Hepatocyte (in vitro differentiated cells): ENCODE results near the gene HOXC6. TPM values are rescaled to one million over a fixed set of nuclear protein-coding genes. Genes with fewer than 3 reads are reported as not detected.
"Not testable (repeated sequence)": the region's sequence is repeated elsewhere in the genome, so short reads cannot be mapped to it uniquely, and the experiment has no call there.

Experiments used
- DNase-seq: peaks from one replicate; pipeline ENCODE4 v3.0.0-alpha.2; 2016; ENCODE audit warnings: low spot score
- H2AFZ ChIP-seq: fragments of 200-600 bp; sonication (generic); 2 replicates; pipeline ENCODE4 v1.6.0; 2016; ENCODE audit warnings: antibody characterized with exemption, mild to moderate bottlenecking
- H3K27ac ChIP-seq: fragments of 200-600 bp; sonication (generic); 2 replicates; pipeline ENCODE4 v1.5.1; 2016; ENCODE audit warnings: mild to moderate bottlenecking
- H3K27me3 ChIP-seq: fragments of 200-600 bp; sonication (generic); 2 replicates; pipeline ENCODE4 v1.6.1; 2016
- H3K36me3 ChIP-seq: fragments of 200-600 bp; sonication (generic); replicated peaks from 2 replicates; pipeline ENCODE4 v1.5.1; 2016; ENCODE audit warnings: low read depth; ENCODE audit not compliant: insufficient read depth
- H3K4me1 ChIP-seq: fragments of 200-600 bp; sonication (generic); 2 replicates; pipeline ENCODE4 v1.5.1; 2016; ENCODE audit warnings: mild to moderate bottlenecking, moderate library complexity; ENCODE audit not compliant: insufficient read depth
- H3K4me2 ChIP-seq: fragments of 200-600 bp; sonication (generic); 2 replicates; pipeline ENCODE4 v1.6.0; 2016
- H3K4me3 ChIP-seq: fragments of 200-600 bp; sonication (generic); 2 replicates; pipeline ENCODE4 v1.5.1; 2016; ENCODE audit warnings: mild to moderate bottlenecking
- H3K79me2 ChIP-seq: fragments of 200-600 bp; sonication (generic); 2 replicates; pipeline ENCODE4 v1.6.0; 2017; ENCODE audit warnings: mild to moderate bottlenecking
- H3K9me2 ChIP-seq: fragments of 200-600 bp; sonication (generic); replicated peaks from 2 replicates; pipeline ENCODE4 v1.6.0; 2017; ENCODE audit warnings: mild to moderate bottlenecking; ENCODE audit not compliant: insufficient read depth
- H3K9me3 ChIP-seq: fragments of 200-600 bp; sonication (generic); 2 replicates; pipeline ENCODE4 v1.5.1; 2016; ENCODE audit warnings: low read depth, mild to moderate bottlenecking
- H4K20me1 ChIP-seq: fragments of 200-600 bp; sonication (generic); 2 replicates; pipeline ENCODE4 v1.6.0; 2016; ENCODE audit warnings: mild to moderate bottlenecking; ENCODE audit not compliant: insufficient read depth, poor library complexity, severe bottlenecking
- CTCF ChIP-seq: fragments of 200-600 bp; sonication (generic); IDR thresholded peaks from 2 replicates; pipeline ENCODE4 v1.5.1; 2016; ENCODE audit warnings: antibody characterized with exemption, mild to moderate bottlenecking; ENCODE audit not compliant: poor library complexity
- EZH2 ChIP-seq: fragments of 200-600 bp; sonication (generic); IDR thresholded peaks from 2 replicates; pipeline ENCODE4 v1.6.1; 2016; ENCODE audit warnings: antibody characterized with exemption, mild to moderate bottlenecking, borderline replicate concordance
- EZH2phosphoT487 ChIP-seq: fragments of 200-600 bp; sonication (generic); IDR thresholded peaks from one replicate; pipeline ENCODE4 v1.6.1; 2018; ENCODE audit warnings: antibody characterized with exemption, mild to moderate bottlenecking, low read depth, moderate library complexity; ENCODE audit not compliant: unreplicated experiment, severe bottlenecking
- WGBS: methylation state at CpG from one replicate; pipeline ENCODE4 v1.1.6; 2016; ENCODE audit warnings: low lambda C conversion rate; ENCODE audit errors: missing lambda C conversion rate; 5-methylcytosine and 5-hydroxymethylcytosine counted together
- polyA plus RNA-seq: library from polyadenylated mRNA; unstranded; fragments of >200 nt; fragmentation: Nextera tagmentation; extraction: Ambion mirVana; gene quantifications from 2 replicates; pipeline ENCODE4 v1.2.1, GENCODE V29; 2016
- total RNA-seq: library from RNA; depleted of rRNA; stranded (reverse); fragments of >200 nt; gene quantifications from 2 replicates; pipeline ENCODE4 v1.2.3, GENCODE V29; 2014

The HOXC6 gene
- total and polyA plus RNA-seq, 2 experiments from 2014 or later, result 4.5 to 11.1 TPM

- Histone ChIP-seq H3K36me3 (no peaks in the 10 kb centered on the region), H3K27me3 (peaks cover 81% of the 10 kb centered on the region), H3K4me1 (peaks cover 8% of the 10 kb centered on the region), H3K27ac (no peak overlapping the region), H2AFZ (no peak overlapping the region), H3K79me2 (no peaks in the 10 kb centered on the region), H3K4me2 (no peak overlapping the region), H3K9me3 (no peaks in the 10 kb centered on the region), H3K4me3 (no peak overlapping the region), H4K20me1 (no peaks in the 10 kb centered on the region), H3K9me2 (no peaks in the 10 kb centered on the region)
- no peak for TF ChIP-seq EZH2
- no peak for TF ChIP-seq EZH2phosphoT487
- WGBS, result 63% methylated on average over 2 of the region's 2 CpGs
- DNase-seq, result no peak
Observed at GRCh38 chr12:54041097-54041690, 13.0 kb downstream of the HOXC6 start.

GRCh38 chr12:54042033-54042432 is 13.8 kb downstream of the HOXC6 start:
- not testable (repeated sequence) for H3K4me3 ChIP-seq, H3K27ac ChIP-seq, H4K20me1 ChIP-seq, H3K36me3 ChIP-seq, DNase-seq, H3K9me3 ChIP-seq, H2AFZ ChIP-seq, H3K79me2 ChIP-seq, H3K9me2 ChIP-seq, H3K4me2 ChIP-seq
- 62% methylated on average over 5 of the region's 6 CpGs for WGBS
- Histone ChIP-seq H3K4me1 (peaks cover 11% of the 10 kb centered on the region), H3K27me3 (peaks cover 82% of the 10 kb centered on the region)

DNA sequence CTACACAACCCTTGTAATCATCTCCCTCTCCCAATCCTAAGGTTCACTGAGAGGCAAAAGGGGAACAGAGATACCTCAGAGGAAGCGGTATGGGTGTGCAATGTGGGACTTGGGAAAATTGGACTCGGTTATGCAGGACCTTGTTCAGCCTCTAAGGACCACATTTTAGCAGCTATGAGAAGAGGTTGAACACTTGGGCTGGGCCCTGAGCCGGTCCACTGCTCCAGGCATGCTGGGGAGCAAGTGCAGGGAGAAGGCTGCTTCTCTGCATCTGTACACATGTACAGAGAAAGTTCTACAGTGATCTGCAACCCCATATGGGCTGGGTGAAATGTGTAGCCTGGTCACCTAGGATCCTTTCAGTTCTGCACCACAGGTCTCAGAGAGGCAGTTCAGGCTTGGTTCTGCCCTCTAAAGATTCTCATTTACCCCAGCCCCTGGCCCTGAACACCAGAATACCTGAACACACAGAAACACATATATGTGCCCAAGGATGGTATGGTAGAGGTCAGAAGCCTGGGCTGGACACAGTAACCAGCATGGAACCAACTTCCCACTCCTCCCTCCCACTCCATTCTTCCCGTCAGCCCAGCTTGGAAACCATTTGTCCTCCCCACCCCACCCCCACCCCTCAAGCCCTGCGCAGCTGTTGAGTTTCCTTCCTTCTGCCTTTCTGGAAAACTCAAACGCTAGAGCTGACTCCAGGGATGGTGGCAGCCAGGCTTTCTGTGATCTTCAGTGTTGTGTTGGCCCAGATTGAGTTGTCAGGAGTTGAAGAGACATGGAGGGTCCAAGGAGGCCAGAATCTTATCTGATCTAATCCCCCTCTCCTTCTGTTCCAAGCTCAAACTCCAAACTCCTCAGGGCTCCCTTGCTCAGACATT is 15.0 kb downstream of the HOXC6 start:
- H3K27ac ChIP-seq, result no peak overlapping the region
- H3K27me3 ChIP-seq, result peaks cover 90% of the 10 kb centered on the region
- H3K4me1 ChIP-seq, result peaks cover 13% of the 10 kb centered on the region
- WGBS, result 37% methylated on average over 6 of the region's 6 CpGs
- DNase-seq, result no peak
- no peaks in the 10 kb centered on the region for H4K20me1 ChIP-seq
- H3K9me2 ChIP-seq, result no peaks in the 10 kb centered on the region
- no peak overlapping the region for H3K4me3 ChIP-seq
- H3K9me3 ChIP-seq, result no peaks in the 10 kb centered on the region
- H3K4me2 ChIP-seq, result no peak overlapping the region
- TF ChIP-seq EZH2phosphoT487 (no peak), CTCF (no peak), EZH2 (no peak)
- no peaks in the 10 kb centered on the region for H3K79me2 ChIP-seq
- no peak overlapping the region for H2AFZ ChIP-seq
- H3K36me3 ChIP-seq, result no peaks in the 10 kb centered on the region

DNA sequence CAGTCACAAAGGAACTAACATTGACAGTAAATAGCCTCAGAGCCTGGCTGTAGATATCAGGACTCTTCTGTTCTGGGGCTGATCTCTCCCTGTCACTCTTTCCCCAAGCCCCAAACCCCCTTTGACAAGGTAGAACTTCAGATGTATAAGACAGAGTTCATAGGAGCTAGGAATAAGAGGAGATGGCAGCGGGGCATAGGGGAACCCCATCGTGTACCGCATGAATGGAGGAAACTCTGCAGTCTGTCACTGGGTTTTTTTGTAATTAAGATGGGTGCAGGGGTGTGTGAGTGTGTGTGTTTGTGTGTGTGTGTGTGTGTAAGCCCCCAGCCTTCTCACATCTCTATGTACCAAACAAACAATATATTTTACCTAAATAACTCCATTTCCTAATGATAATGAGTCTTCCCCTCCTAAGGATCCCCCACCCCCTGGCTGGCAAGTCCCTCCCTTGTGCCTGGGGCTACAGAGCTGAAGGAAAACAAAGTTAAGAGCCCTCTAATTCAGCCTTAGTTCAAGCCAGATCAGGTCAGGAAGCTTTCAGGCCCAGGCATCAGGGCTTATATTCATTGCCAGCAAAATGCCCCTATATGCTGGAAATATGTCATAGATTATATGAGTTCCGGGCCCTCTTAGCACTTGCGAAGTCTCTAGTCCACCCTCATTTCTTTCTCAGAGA is 16.3 kb downstream of the HOXC6 start:
- Histone ChIP-seq H3K9me2 (no peaks in the 10 kb centered on the region), H3K9me3 (no peaks in the 10 kb centered on the region), H3K4me3 (no peak overlapping the region), H3K27me3 (peaks cover 92% of the 10 kb centered on the region), H3K27ac (no peak overlapping the region), H3K79me2 (no peaks in the 10 kb centered on the region), H3K4me2 (no peak overlapping the region), H3K36me3 (no peaks in the 10 kb centered on the region), H2AFZ (no peak overlapping the region), H4K20me1 (no peaks in the 10 kb centered on the region), H3K4me1 (peaks cover 8% of the 10 kb centered on the region)
- TF ChIP-seq CTCF (no peak), EZH2 (no peak), EZH2phosphoT487 (no peak)
- 45% methylated on average over 5 of the region's 5 CpGs for WGBS
- no peak for DNase-seq
